Measurements from ENCODE around the gene MRTFB. TPM values are rescaled to one million over a fixed set of nuclear protein-coding genes. Genes with fewer than 3 reads are reported as not detected.

MRTFB gene
- total RNA-seq, 4 donors from 2014 or later, result 31.9 to 128 (median 56.4) TPM

- intact Hi-C loops (cut with DNase I; ENCODE audit: low total_unique reads), result loop anchor here (2.0 to 10.0 kb wide), 2 partner anchors 101 to 225 kb away; no protein-coding TSS in a partner anchor
- no peak for TF ChIP-seq POLR2A (IDR thresholded peaks at IDR 0.05)
- no peak for TF ChIP-seq CTCF (IDR thresholded peaks at IDR 0.05)
- peak in 1 of 2 donors; percentile 89 for DNase-seq (ENCODE audit: low spot score in 2 of 2)
- H3K4me3 ChIP-seq (ENCODE audit: low read depth, poor library complexity, severe bottlenecking), result peak overlapping the region; percentile 10
- WGBS, 2 donors, result 17 to 21% methylated on average over 28 to 31 of the region's 31 CpGs
Observed at GRCh38 chr16:14303639-14304394, 232.7 kb downstream of the MRTFB start.

- no peak overlapping the region for H3K4me3 ChIP-seq (ENCODE audit: low read depth, poor library complexity, severe bottlenecking)
- TF ChIP-seq POLR2A (IDR thresholded peaks at IDR 0.05) (no peak), CTCF (IDR thresholded peaks at IDR 0.05) (no peak)
- intact Hi-C loops (cut with DNase I; ENCODE audit: low total_unique reads), result loop anchor here (10.0 kb wide), 1 partner anchor 100 kb away; no protein-coding TSS in a partner anchor
- WGBS, 2 donors, result 70 to 79% methylated on average over 12 of the region's 12 CpGs
- DNase-seq (ENCODE audit: low spot score in 2 of 2), result no peak
Observed at GRCh38 chr16:14304891-14305460, 233.9 kb downstream of the MRTFB start.

- 72 to 75% methylated on average over 11 of the region's 11 CpGs for WGBS, 2 donors
- no peak for DNase-seq (ENCODE audit: low spot score in 2 of 2)
- TF ChIP-seq POLR2A (IDR thresholded peaks at IDR 0.05), result no peak
- no peak for TF ChIP-seq CTCF (IDR thresholded peaks at IDR 0.05)
- intact Hi-C loops (cut with DNase I; ENCODE audit: low total_unique reads), result loop anchor here (10.0 kb wide), 1 partner anchor 98 kb away; no protein-coding TSS in a partner anchor
- H3K4me3 ChIP-seq (ENCODE audit: low read depth, poor library complexity, severe bottlenecking), result no peak overlapping the region
Observed at GRCh38 chr16:14306485-14307058, 235.5 kb downstream of the MRTFB start.

- TF ChIP-seq POLR2A (IDR thresholded peaks at IDR 0.05) (no peak), CTCF (IDR thresholded peaks at IDR 0.05) (no peak)
- WGBS, 2 donors, result 38 to 43% methylated on average over 4 to 10 of the region's 10 CpGs
- DNase-seq (ENCODE audit: low spot score in 2 of 2), result no peak
- no peak overlapping the region for H3K4me3 ChIP-seq (ENCODE audit: low read depth, poor library complexity, severe bottlenecking)
- intact Hi-C loops (cut with DNase I; ENCODE audit: low total_unique reads), result loop anchor here (10.0 kb wide), 1 partner anchor 98 kb away; no protein-coding TSS in a partner anchor
Observed at GRCh38 chr16:14307059-14307526, 236.0 kb downstream of the MRTFB start.

- no peak for DNase-seq (ENCODE audit: low spot score in 2 of 2)
- no peak overlapping the region for H3K4me3 ChIP-seq (ENCODE audit: low read depth, poor library complexity, severe bottlenecking)
- WGBS, 2 donors, result 30 to 45% methylated on average over 18 to 23 of the region's 23 CpGs
- intact Hi-C loops (cut with DNase I; ENCODE audit: low total_unique reads), result loop anchor here (10.0 kb wide), 1 partner anchor 97 kb away; no protein-coding TSS in a partner anchor
- TF ChIP-seq CTCF (IDR thresholded peaks at IDR 0.05) (no peak), POLR2A (IDR thresholded peaks at IDR 0.05) (no peak)
Observed at GRCh38 chr16:14307527-14308367, 236.6 kb downstream of the MRTFB start.

Data from lower leg skin (tissue), 4 donors.